DND-41 (cell line): Measurements from ENCODE around the gene CPNE6.

ENCODE experiments used
- ATAC-seq: fragments of 200-7000 bp; cut with Tn5 transposase; 3 replicates; pipeline ENCODE4 v1.9.1; 2021; ENCODE audit warnings: low read depth; ENCODE audit not compliant: insufficient read depth
- DNase-seq: peaks from one replicate; pipeline ENCODE4 v3.0.0-alpha.2; 2020
- H2AFZ ChIP-seq: 2 replicates; pipeline ENCODE4 v1.6.0; 2012; ENCODE audit warnings: low read depth, low read length
- H3K27ac ChIP-seq: 2 replicates; pipeline ENCODE4 v1.5.1; 2012; ENCODE audit warnings: low read length, inconsistent platforms
- H3K27me3 ChIP-seq: fragments of 200-600 bp; sonication (generic); 2 replicates; pipeline ENCODE4 v1.6.0; 2012; ENCODE audit warnings: low read length, mild to moderate bottlenecking, inconsistent platforms; ENCODE audit not compliant: insufficient read depth, poor library complexity
- H3K36me3 ChIP-seq: 2 replicates; pipeline ENCODE4 v1.5.1; 2012; ENCODE audit warnings: low read length, inconsistent platforms; ENCODE audit not compliant: insufficient read depth
- H3K4me1 ChIP-seq: 2 replicates; pipeline ENCODE4 v1.5.1; 2012; ENCODE audit warnings: mild to moderate bottlenecking, low read length; ENCODE audit not compliant: insufficient read depth
- H3K4me2 ChIP-seq: 2 replicates; pipeline ENCODE4 v1.6.0; 2012; ENCODE audit warnings: mild to moderate bottlenecking, moderate library complexity, low read length, inconsistent platforms; ENCODE audit not compliant: insufficient read depth
- H3K4me3 ChIP-seq, 2 experiments: fragments of 200-600 bp in 1 of 2; shearing (Covaris generic) in 1 of 2; 2 replicates each; pipeline ENCODE4 v1.5.1; 2012 to 2016; ENCODE audit warnings: inconsistent platforms in 2 of 2, low read length in 2 of 2, mild to moderate bottlenecking in 2 of 2, low read depth in 1 of 2, moderate library complexity in 1 of 2
- H3K79me2 ChIP-seq: 2 replicates; pipeline ENCODE4 v1.6.0; 2012; ENCODE audit warnings: low read length, inconsistent platforms; ENCODE audit not compliant: insufficient read depth
- H3K9ac ChIP-seq: 2 replicates; pipeline ENCODE4 v1.6.0; 2012; ENCODE audit warnings: low read depth, mild to moderate bottlenecking, inconsistent platforms, low read length, moderate library complexity
- H3K9me3 ChIP-seq: 2 replicates; pipeline ENCODE4 v1.5.1; 2012; ENCODE audit warnings: low read length, moderate library complexity, mild to moderate bottlenecking, inconsistent platforms; ENCODE audit not compliant: insufficient read depth, severe bottlenecking
- H4K20me1 ChIP-seq: 2 replicates; pipeline ENCODE4 v1.6.0; 2012; ENCODE audit warnings: low read length; ENCODE audit not compliant: insufficient read depth
- CTCF ChIP-seq: IDR thresholded peaks from 2 replicates; pipeline ENCODE4 v1.5.1; 2012; ENCODE audit warnings: borderline replicate concordance, low read length, moderate library complexity, mild to moderate bottlenecking; ENCODE audit not compliant: poor library complexity, severe bottlenecking; ENCODE audit errors: extremely low read depth
- EZH2 ChIP-seq: IDR thresholded peaks from 3 replicates; pipeline ENCODE4 v1.6.1; 2012; ENCODE audit warnings: borderline replicate concordance, low read depth, mild to moderate bottlenecking, moderate library complexity, low read length, inconsistent platforms; ENCODE audit not compliant: severe bottlenecking

CPNE6 gene

GRCh38 chr14:24086193-24086955 lies 15.0 kb downstream of the CPNE6 start:
- no peaks in the 10 kb centered on the region for H3K9me3 ChIP-seq
- no peak overlapping the region for H3K27ac ChIP-seq
- H3K36me3 ChIP-seq: no peaks in the 10 kb centered on the region
- H3K4me1 ChIP-seq: peaks cover 9% of the 10 kb centered on the region
- peaks cover 17% of the 10 kb centered on the region for H3K27me3 ChIP-seq
- H3K79me2 ChIP-seq: no peaks in the 10 kb centered on the region
- no peak overlapping the region for H2AFZ ChIP-seq
- no peak overlapping the region for H3K9ac ChIP-seq
- peaks cover 8% of the 10 kb centered on the region; the same call in 1 of the 2 replicates for H4K20me1 ChIP-seq
- H3K4me2 ChIP-seq: no peak overlapping the region
- no peak for ATAC-seq
- no peak for DNase-seq
- TF ChIP-seq CTCF: no peak
- no peak for TF ChIP-seq EZH2
- H3K4me3 ChIP-seq: no peak overlapping the region

- DNase-seq: no peak
- Histone ChIP-seq H3K36me3 (no peaks in the 10 kb centered on the region), H3K27ac (no peak overlapping the region), H3K27me3 (peaks cover 10% of the 10 kb centered on the region), H3K4me1 (peaks cover 6% of the 10 kb centered on the region; the same call in 1 of the 2 replicates), H3K4me2 (no peak overlapping the region), H3K79me2 (no peaks in the 10 kb centered on the region), H3K9ac (no peak overlapping the region), H2AFZ (no peak overlapping the region), H3K9me3 (no peaks in the 10 kb centered on the region), H4K20me1 (peaks cover 3% of the 10 kb centered on the region; the same call in 1 of the 2 replicates), H3K4me3 (no peak overlapping the region)
- TF ChIP-seq EZH2 (no peak), CTCF (no peak)
- ATAC-seq: no peak
These were observed 15.6 kb downstream of the CPNE6 start for GRCh38 chr14:24087004-24087403.

GRCh38 chr14:24088095-24088494 lies 16.7 kb downstream of the CPNE6 start:
- Histone ChIP-seq H2AFZ (no peak overlapping the region), H3K4me2 (no peak overlapping the region), H3K9me3 (no peaks in the 10 kb centered on the region), H3K4me1 (peaks cover 8% of the 10 kb centered on the region), H4K20me1 (no peaks in the 10 kb centered on the region), H3K27ac (no peak overlapping the region), H3K36me3 (no peaks in the 10 kb centered on the region), H3K9ac (no peak overlapping the region), H3K79me2 (no peaks in the 10 kb centered on the region), H3K4me3 (no peak overlapping the region), H3K27me3 (no peaks in the 10 kb centered on the region)
- no peak for DNase-seq
- ATAC-seq: no peak
- TF ChIP-seq CTCF (no peak), EZH2 (no peak)
